Endothelial cell of umbilical vein (primary cell): Measurements from ENCODE around the gene SLC44A1.

Source experiments
- CTCF ChIP-seq, 2 donors: IDR thresholded peaks; 1 replicate in 1 of 2; 2 replicates in 1 of 2; pipeline ENCODE4 v1.5.1; 2011; ENCODE audit warnings: low read length in 2 of 2, mild to moderate bottlenecking in 2 of 2, moderate library complexity in 2 of 2, control low read depth in 1 of 2, inconsistent platforms in 1 of 2, low read depth in 1 of 2; ENCODE audit not compliant: insufficient read depth in 1 of 2; ENCODE audit errors: extremely low read depth in 1 of 2
- EZH2 ChIP-seq: IDR thresholded peaks from 2 replicates; pipeline ENCODE4 v1.6.1; 2012; ENCODE audit warnings: borderline replicate concordance, low read depth, mild to moderate bottlenecking, moderate library complexity, low read length, inconsistent platforms; ENCODE audit not compliant: severe bottlenecking
- JUN ChIP-seq: IDR thresholded peaks from 2 replicates; pipeline ENCODE4 v1.6.1; 2011; ENCODE audit warnings: borderline replicate concordance, low read depth; ENCODE audit not compliant: insufficient read length, insufficient read depth
- MAX ChIP-seq: IDR thresholded peaks from 2 replicates; pipeline ENCODE4 v1.6.1; 2011; ENCODE audit not compliant: insufficient read depth, insufficient read length
- MYC ChIP-seq: IDR thresholded peaks from one replicate; pipeline ENCODE4 v1.6.1; 2011; ENCODE audit warnings: mild to moderate bottlenecking, low read depth, low read length
- POLR2A ChIP-seq: IDR thresholded peaks from 2 replicates; pipeline ENCODE4 v1.6.1; 2012; ENCODE audit warnings: low read depth, mild to moderate bottlenecking, control low read depth, low read length
- POLR2AphosphoS5 ChIP-seq: IDR thresholded peaks from 2 replicates; pipeline ENCODE4 v1.6.1; 2012; ENCODE audit warnings: low read depth, mild to moderate bottlenecking, control low read depth, low read length, moderate library complexity; ENCODE audit not compliant: insufficient read depth

GRCh38 chr9:105376893-105377292 is 132.4 kb downstream of the SLC44A1 start:
- TF ChIP-seq JUN (no peak), EZH2 (no peak), CTCF (IDR thresholded peaks at IDR 0.05; ENCODE audit: extremely low read depth in 1 of 2, insufficient read depth in 1 of 2, low read depth in 1 of 2, low read length in 2 of 2) (no peak), MYC (no peak), POLR2A (no peak), MAX (no peak), POLR2AphosphoS5 (no peak)
